B cell (primary cell): ENCODE results near the gene M1AP. TPM values are rescaled to one million over a fixed set of nuclear protein-coding genes. Genes with fewer than 3 reads are reported as not detected.

Experiments used
- ATAC-seq: fragments of 200-7000 bp; cut with Tn5 transposase; one replicate; pipeline ENCODE4 v1.10.0; 2021; ENCODE audit warnings: low read depth, mild to moderate bottlenecking, moderate number of reproducible peaks, moderate library complexity
- CTCF ChIA-PET: fragments of 350-600 bp; sonication (Branson Sonifier 250); formaldehyde crosslinking; loops from one replicate; lab custom pipeline; 2021; ENCODE audit warnings: antibody characterized with exemption, inconsistent platforms; lab: Charles Lee
- POLR2A ChIA-PET: fragments of 350-600 bp; sonication (Branson Sonifier 250); formaldehyde crosslinking; loops from one replicate; lab custom pipeline; 2021; ENCODE audit warnings: antibody characterized with exemption; lab: Charles Lee
- DNase-seq: peaks from one replicate; pipeline ENCODE4 v3.0.0; 2013
- H2AFZ ChIP-seq: 2 replicates; pipeline ENCODE4 v1.6.1; 2012; ENCODE audit warnings: mild to moderate bottlenecking, low read depth, low read length; ENCODE audit not compliant: insufficient read depth, poor library complexity, severe bottlenecking
- H3K27ac ChIP-seq, 2 donors: 1 replicate in 1 of 2; 2 replicates in 1 of 2; pipeline ENCODE4 v1.5.1; 2012 to 2013; ENCODE audit warnings: low read length in 2 of 2, mild to moderate bottlenecking in 2 of 2, moderate library complexity in 1 of 2
- H3K27me3 ChIP-seq, 4 experiments: fragments of 200-600 bp in 1 of 4; sonication (generic) in 1 of 4; replicated peaks in 1 of 4; 1 replicate in 2 of 4; 2 replicates in 2 of 4; pipeline versions ENCODE4 v1.6.1 to v1.7.0; 2013 to 2016; ENCODE audit warnings: low read length in 3 of 4, mild to moderate bottlenecking in 2 of 4, mixed read lengths in 1 of 4, moderate library complexity in 1 of 4; ENCODE audit not compliant: insufficient read depth in 4 of 4, control insufficient read depth in 3 of 4; ENCODE audit errors: control extremely low read depth in 1 of 4
- H3K36me3 ChIP-seq, 2 experiments: replicated peaks in 1 of 2; 1 replicate in 1 of 2; 2 replicates in 1 of 2; pipeline versions ENCODE4 v1.6.1 to v1.7.1; 2013; ENCODE audit warnings: low read length in 1 of 2; ENCODE audit not compliant: insufficient read depth in 2 of 2, control insufficient read depth in 1 of 2; ENCODE audit errors: control extremely low read depth in 1 of 2, extremely low read depth in 1 of 2
- H3K4me1 ChIP-seq, 2 donors: fragments of 200-600 bp in 1 of 2; sonication (generic) in 1 of 2; 1 replicate in 1 of 2; 2 replicates in 1 of 2; pipeline versions ENCODE4 v1.5.1 to v1.6.1; 2013 to 2017; ENCODE audit warnings: low read length in 2 of 2; ENCODE audit not compliant: control insufficient read depth in 2 of 2, insufficient read depth in 2 of 2
- H3K4me2 ChIP-seq: replicated peaks from 2 replicates; pipeline ENCODE3; 2012; ENCODE audit warnings: mild to moderate bottlenecking, low read depth, low read length; ENCODE audit not compliant: poor library complexity, severe bottlenecking
- H3K4me3 ChIP-seq, 5 experiments: fragments of 200-600 bp in 1 of 5; sonication (generic) in 1 of 5; 1 replicate in 3 of 5; 2 replicates in 2 of 5; pipeline versions ENCODE4 v1.5.1 to v1.7.0; 2011 to 2016; ENCODE audit warnings: low read length in 4 of 5, mild to moderate bottlenecking in 4 of 5, low read depth in 2 of 5, control low read depth in 1 of 5, moderate library complexity in 1 of 5; ENCODE audit not compliant: insufficient read depth in 1 of 5; ENCODE audit errors: control extremely low read depth in 1 of 5, extremely low read depth in 1 of 5
- H3K79me2 ChIP-seq: fragments of 200-600 bp; sonication (generic); one replicate; pipeline ENCODE4 v1.6.0; 2016; ENCODE audit warnings: low read length; ENCODE audit not compliant: control insufficient read depth, insufficient read depth
- H3K9ac ChIP-seq: fragments of 200-600 bp; sonication (generic); 2 replicates; pipeline ENCODE4 v1.6.1; 2017; ENCODE audit warnings: mild to moderate bottlenecking, low read length, moderate library complexity
- H3K9me3 ChIP-seq, 3 donors: one replicate each; pipeline versions ENCODE4 v1.6.1 to v1.7.1; 2013; ENCODE audit warnings: low read length in 2 of 3; ENCODE audit not compliant: control insufficient read depth in 2 of 3, insufficient read depth in 1 of 3; ENCODE audit errors: control extremely low read depth in 1 of 3
- H4K20me1 ChIP-seq: 2 replicates; pipeline ENCODE4 v1.6.0; 2012; ENCODE audit warnings: mild to moderate bottlenecking, low read length; ENCODE audit not compliant: insufficient read depth, control insufficient read depth, poor library complexity, severe bottlenecking
- H3K27ac Mint-ChIP-seq: one replicate; pipeline ENCODE4 v1.8.0; 2021; ENCODE audit warnings: mixed read lengths
- H3K27me3 Mint-ChIP-seq: one replicate; pipeline ENCODE4 v1.8.0; 2021; ENCODE audit warnings: mixed read lengths
- H3K4me1 Mint-ChIP-seq: one replicate; pipeline ENCODE4 v1.8.0; 2021; ENCODE audit warnings: mixed read lengths
- H3K4me3 Mint-ChIP-seq: one replicate; pipeline ENCODE4 v1.8.0; 2021; ENCODE audit warnings: mixed read lengths
- H3K9me3 Mint-ChIP-seq: one replicate; pipeline ENCODE4 v1.8.0; 2022; ENCODE audit warnings: mixed read lengths; ENCODE audit not compliant: insufficient read depth
- CTCF ChIP-seq: fragments of 200-600 bp; IDR thresholded peaks from one replicate; pipeline ENCODE4 v1.8.0; 2022; ENCODE audit warnings: antibody characterized with exemption, mild to moderate bottlenecking
- EZH2 ChIP-seq: IDR thresholded peaks from 2 replicates; pipeline ENCODE4 v1.6.1; 2012; ENCODE audit warnings: borderline replicate concordance, low read depth, mild to moderate bottlenecking, moderate library complexity, low read length; ENCODE audit not compliant: insufficient read depth, poor library complexity, severe bottlenecking
- WGBS: methylation state at CpG from one replicate; pipeline ENCODE4 v1.1.5; 2013; ENCODE audit warnings: missing lambda C conversion rate; ENCODE audit not compliant: insufficient coverage; 5-methylcytosine and 5-hydroxymethylcytosine counted together
- intact Hi-C: fragments of 100-400 bp; cut with micrococcal nuclease; formaldehyde crosslinking; loops from one replicate; pipeline ENCODE4 v1.10.0; 2022
- polyA plus RNA-seq: library from polyadenylated mRNA; depleted of rRNA; stranded (reverse); fragments of >200 nt; gene quantifications from 2 replicates; pipeline ENCODE4 v1.2.3, GENCODE V29; 2012
- total RNA-seq, 2 donors: library from RNA; stranded (reverse); fragments of 120-200 nt in 1 of 2; gene quantifications; 1 replicate in 1 of 2; 2 replicates in 1 of 2; pipeline versions ENCODE4 v1.2.3 to v1.2.4, GENCODE V29; 2013 to 2022

M1AP gene
- total and polyA plus RNA-seq, 2 donors (not counting 1 experiment from before 2014, with no cell fraction given): 0.15 TPM; not detected in 1

- no peak overlapping the region for H3K4me2 ChIP-seq
- no peak for DNase-seq
- H3K4me3 Mint-ChIP-seq: no peak overlapping the region
- intact Hi-C loops: no loop called here
- H3K4me1 ChIP-seq: peaks cover 18 to 32% of the 10 kb centered on the region in 2 donors
- no peak overlapping the region for H3K27ac ChIP-seq
- no peak overlapping the region for H3K4me3 ChIP-seq
- H3K79me2 ChIP-seq: no peaks in the 10 kb centered on the region
- no peaks in the 10 kb centered on the region for H4K20me1 ChIP-seq
- POLR2A ChIA-PET: no interaction called here
- H3K9ac ChIP-seq: no peak overlapping the region
- 98% methylated on average over 4 of the region's 4 CpGs for WGBS
- H3K27ac Mint-ChIP-seq: no peak overlapping the region
- H3K9me3 Mint-ChIP-seq: no peaks in the 10 kb centered on the region
- no peaks in the 10 kb centered on the region for H3K9me3 ChIP-seq
- H3K36me3 ChIP-seq: peaks cover 0 to 19% of the 10 kb centered on the region in 2 experiments
- H2AFZ ChIP-seq: no peak overlapping the region
- CTCF ChIA-PET: no interaction called here
- TF ChIP-seq CTCF (no peak), EZH2 (no peak)
- no peaks in the 10 kb centered on the region for H3K27me3 Mint-ChIP-seq
- no peaks in the 10 kb centered on the region for H3K27me3 ChIP-seq
- H3K4me1 Mint-ChIP-seq: peaks cover 31% of the 10 kb centered on the region
- ATAC-seq: no peak
Measured at GRCh38 chr2:74537140-74537539, 111.0 kb downstream of the M1AP start.

GRCh38 chr2:74536166-74536950, 111.8 kb downstream of the M1AP start:
- Histone ChIP-seq H3K9me3 (no peaks in the 10 kb centered on the region), H3K4me1 (peaks cover 25 to 39% of the 10 kb centered on the region in 2 donors), H4K20me1 (no peaks in the 10 kb centered on the region), H3K9ac (no peak overlapping the region), H3K79me2 (peaks cover 7% of the 10 kb centered on the region), H2AFZ (no peak overlapping the region), H3K36me3 (peaks cover 0 to 20% of the 10 kb centered on the region in 2 experiments), H3K27ac (no peak overlapping the region), H3K4me3 (no peak overlapping the region), H3K4me2 (no peak overlapping the region), H3K27me3 (no peaks in the 10 kb centered on the region)
- H3K4me3 Mint-ChIP-seq: no peak overlapping the region
- CTCF ChIA-PET: interaction anchor here (0.8 kb wide), 1 partner anchor 9 kb away, joined by 3 read pairs; no protein-coding TSS in a partner anchor
- ATAC-seq (no peak), DNase-seq (no peak)
- H3K9me3 Mint-ChIP-seq: no peaks in the 10 kb centered on the region
- peak overlapping the region; percentile 50 for H3K27ac Mint-ChIP-seq
- intact Hi-C loops: no loop called here
- POLR2A ChIA-PET: interaction anchor here (1.0 kb wide), 1 partner anchor 20 kb away, joined by 3 read pairs; no protein-coding TSS in a partner anchor
- no peak for TF ChIP-seq EZH2
- no peak for TF ChIP-seq CTCF
- no peaks in the 10 kb centered on the region for H3K27me3 Mint-ChIP-seq
- H3K4me1 Mint-ChIP-seq: peaks cover 39% of the 10 kb centered on the region
- 93% methylated on average over 14 of the region's 23 CpGs for WGBS
